ENCODE data around the gene LAYN. TPM values are rescaled to one million over a fixed set of nuclear protein-coding genes. Genes with fewer than 3 reads are reported as not detected.
A peak's percentile ranks its signal among the peaks of the same experiment; 100 is the strongest.

LAYN gene
- total RNA-seq, 1 donor from 2014 or later: 0.98 TPM

DNA sequence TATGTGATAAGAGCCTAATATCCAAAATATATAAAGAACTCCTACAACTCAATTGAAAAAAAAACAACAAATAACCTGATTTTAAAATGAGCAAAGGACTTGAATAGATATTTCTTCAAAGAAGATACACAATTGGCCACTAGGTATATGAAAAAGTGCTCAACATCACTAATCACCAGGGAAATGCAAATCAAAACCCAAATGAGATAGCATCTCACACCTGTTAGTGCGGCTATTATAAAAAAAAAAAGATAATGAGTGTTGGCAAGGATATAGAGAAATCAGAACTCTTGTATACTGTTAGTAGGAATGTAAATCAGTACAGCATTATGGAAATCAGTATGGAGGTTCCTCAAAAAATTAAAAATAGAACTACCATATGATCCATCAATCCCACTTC is 55.8 kb downstream of the LAYN start:
- H3K4me3 Mint-ChIP-seq (ENCODE audit: unreplicated experiment): no peak overlapping the region
- TF ChIP-seq, protein P1, sequence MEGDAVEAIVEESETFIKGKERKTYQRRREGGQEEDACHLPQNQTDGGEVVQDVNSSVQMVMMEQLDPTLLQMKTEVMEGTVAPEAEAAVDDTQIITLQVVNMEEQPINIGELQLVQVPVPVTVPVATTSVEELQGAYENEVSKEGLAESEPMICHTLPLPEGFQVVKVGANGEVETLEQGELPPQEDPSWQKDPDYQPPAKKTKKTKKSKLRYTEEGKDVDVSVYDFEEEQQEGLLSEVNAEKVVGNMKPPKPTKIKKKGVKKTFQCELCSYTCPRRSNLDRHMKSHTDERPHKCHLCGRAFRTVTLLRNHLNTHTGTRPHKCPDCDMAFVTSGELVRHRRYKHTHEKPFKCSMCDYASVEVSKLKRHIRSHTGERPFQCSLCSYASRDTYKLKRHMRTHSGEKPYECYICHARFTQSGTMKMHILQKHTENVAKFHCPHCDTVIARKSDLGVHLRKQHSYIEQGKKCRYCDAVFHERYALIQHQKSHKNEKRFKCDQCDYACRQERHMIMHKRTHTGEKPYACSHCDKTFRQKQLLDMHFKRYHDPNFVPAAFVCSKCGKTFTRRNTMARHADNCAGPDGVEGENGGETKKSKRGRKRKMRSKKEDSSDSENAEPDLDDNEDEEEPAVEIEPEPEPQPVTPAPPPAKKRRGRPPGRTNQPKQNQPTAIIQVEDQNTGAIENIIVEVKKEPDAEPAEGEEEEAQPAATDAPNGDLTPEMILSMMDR (IDR thresholded peaks at IDR 0.05; ENCODE audit: partially characterized antibody, unreplicated experiment): no peak
- H3K4me1 Mint-ChIP-seq (ENCODE audit: low read depth, unreplicated experiment): no peaks in the 10 kb centered on the region
- H3K27ac Mint-ChIP-seq (ENCODE audit: unreplicated experiment): no peak overlapping the region
- H3K36me3 Mint-ChIP-seq (ENCODE audit: unreplicated experiment): no peaks in the 10 kb centered on the region
- peaks cover 5% of the 10 kb centered on the region for H3K27me3 Mint-ChIP-seq (ENCODE audit: unreplicated experiment)
- no peaks in the 10 kb centered on the region for H3K9me3 Mint-ChIP-seq (ENCODE audit: unreplicated experiment)
- no peak for DNase-seq

DNA sequence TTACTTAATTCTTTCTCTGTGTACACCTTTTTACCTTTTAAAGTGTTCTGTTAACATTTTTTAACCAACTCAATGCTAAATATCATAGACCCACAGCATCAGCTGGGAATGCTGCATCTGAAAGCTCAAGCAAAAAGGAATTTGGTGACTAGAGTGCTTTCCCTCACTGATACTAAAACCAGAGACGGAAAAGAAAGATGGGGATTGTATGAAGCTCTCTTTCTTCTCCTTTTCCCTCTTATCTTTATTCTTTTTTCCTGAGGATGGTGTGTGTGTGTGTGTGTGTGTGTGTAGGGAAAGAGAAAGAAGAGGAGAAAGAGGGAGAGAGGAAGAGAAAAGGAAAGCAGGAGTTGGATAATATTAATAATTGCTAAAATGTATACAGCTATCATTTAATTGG is 57.6 kb downstream of the LAYN start:
- Mint-ChIP-seq H3K27me3 (ENCODE audit: unreplicated experiment) (peaks cover 7% of the 10 kb centered on the region), H3K4me1 (ENCODE audit: low read depth, unreplicated experiment) (peaks cover under 1% of the 10 kb centered on the region), H3K27ac (ENCODE audit: unreplicated experiment) (no peak overlapping the region), H3K9me3 (ENCODE audit: unreplicated experiment) (no peaks in the 10 kb centered on the region), H3K36me3 (ENCODE audit: unreplicated experiment) (peaks cover under 1% of the 10 kb centered on the region), H3K4me3 (ENCODE audit: unreplicated experiment) (no peak overlapping the region)
- TF ChIP-seq, protein P1 (IDR thresholded peaks at IDR 0.05; ENCODE audit: partially characterized antibody, unreplicated experiment): no peak
- no peak for DNase-seq

DNA sequence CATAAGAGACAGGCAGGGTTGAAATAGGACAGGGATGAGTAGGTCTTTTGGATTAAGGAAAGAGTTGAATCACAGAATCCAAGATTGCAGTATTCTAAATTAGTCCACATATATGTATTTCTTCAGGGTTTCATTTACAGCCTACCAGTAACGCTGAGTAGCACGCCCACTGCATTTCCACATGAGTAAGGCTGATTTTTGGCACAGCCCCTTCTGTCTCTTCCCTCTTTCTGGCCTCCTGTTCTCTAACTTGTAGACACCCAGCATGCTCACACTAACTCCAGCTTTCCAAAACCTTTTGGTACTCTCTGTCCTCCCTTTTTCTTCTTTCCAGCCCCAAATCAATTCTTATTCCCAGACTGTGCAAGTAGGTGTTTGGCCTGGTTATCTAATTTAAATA is 58.0 kb downstream of the LAYN start:
- TF ChIP-seq, protein P1 (IDR thresholded peaks at IDR 0.05; ENCODE audit: partially characterized antibody, unreplicated experiment): no peak
- Mint-ChIP-seq H3K27me3 (ENCODE audit: unreplicated experiment) (peaks cover 11% of the 10 kb centered on the region), H3K4me3 (ENCODE audit: unreplicated experiment) (no peak overlapping the region), H3K27ac (ENCODE audit: unreplicated experiment) (no peak overlapping the region), H3K36me3 (ENCODE audit: unreplicated experiment) (peaks cover 4% of the 10 kb centered on the region), H3K4me1 (ENCODE audit: low read depth, unreplicated experiment) (peaks cover 5% of the 10 kb centered on the region), H3K9me3 (ENCODE audit: unreplicated experiment) (peaks cover 2% of the 10 kb centered on the region)
- no peak for DNase-seq

DNA sequence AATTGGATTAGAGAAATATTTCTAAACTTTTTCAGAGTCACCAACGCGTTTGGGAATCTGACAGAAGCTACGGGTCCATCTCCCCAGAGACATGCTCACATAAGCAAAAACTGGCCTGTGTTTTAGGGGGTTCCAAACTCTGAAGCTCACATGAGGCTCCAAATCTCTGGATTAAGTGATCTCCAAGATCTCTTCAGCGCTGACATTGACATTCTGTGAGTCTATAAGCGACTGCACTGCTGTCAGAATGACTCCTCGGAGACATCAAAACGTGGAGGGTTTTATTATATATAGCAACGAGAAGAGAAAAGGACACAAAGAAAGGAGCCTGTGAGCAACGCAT is 61.1 kb downstream of the LAYN start:
- peaks cover 12% of the 10 kb centered on the region for H3K4me1 Mint-ChIP-seq (ENCODE audit: low read depth, unreplicated experiment)
- H3K27me3 Mint-ChIP-seq (ENCODE audit: unreplicated experiment): peaks cover 10% of the 10 kb centered on the region
- no peak for DNase-seq
- TF ChIP-seq, protein P1 (IDR thresholded peaks at IDR 0.05; ENCODE audit: partially characterized antibody, unreplicated experiment): no peak
- H3K4me3 Mint-ChIP-seq (ENCODE audit: unreplicated experiment): peak overlapping the region; percentile 86
- H3K9me3 Mint-ChIP-seq (ENCODE audit: unreplicated experiment): peaks cover 6% of the 10 kb centered on the region
- peak overlapping the region; percentile 55 for H3K27ac Mint-ChIP-seq (ENCODE audit: unreplicated experiment)
- peaks cover 4% of the 10 kb centered on the region for H3K36me3 Mint-ChIP-seq (ENCODE audit: unreplicated experiment)

DNA sequence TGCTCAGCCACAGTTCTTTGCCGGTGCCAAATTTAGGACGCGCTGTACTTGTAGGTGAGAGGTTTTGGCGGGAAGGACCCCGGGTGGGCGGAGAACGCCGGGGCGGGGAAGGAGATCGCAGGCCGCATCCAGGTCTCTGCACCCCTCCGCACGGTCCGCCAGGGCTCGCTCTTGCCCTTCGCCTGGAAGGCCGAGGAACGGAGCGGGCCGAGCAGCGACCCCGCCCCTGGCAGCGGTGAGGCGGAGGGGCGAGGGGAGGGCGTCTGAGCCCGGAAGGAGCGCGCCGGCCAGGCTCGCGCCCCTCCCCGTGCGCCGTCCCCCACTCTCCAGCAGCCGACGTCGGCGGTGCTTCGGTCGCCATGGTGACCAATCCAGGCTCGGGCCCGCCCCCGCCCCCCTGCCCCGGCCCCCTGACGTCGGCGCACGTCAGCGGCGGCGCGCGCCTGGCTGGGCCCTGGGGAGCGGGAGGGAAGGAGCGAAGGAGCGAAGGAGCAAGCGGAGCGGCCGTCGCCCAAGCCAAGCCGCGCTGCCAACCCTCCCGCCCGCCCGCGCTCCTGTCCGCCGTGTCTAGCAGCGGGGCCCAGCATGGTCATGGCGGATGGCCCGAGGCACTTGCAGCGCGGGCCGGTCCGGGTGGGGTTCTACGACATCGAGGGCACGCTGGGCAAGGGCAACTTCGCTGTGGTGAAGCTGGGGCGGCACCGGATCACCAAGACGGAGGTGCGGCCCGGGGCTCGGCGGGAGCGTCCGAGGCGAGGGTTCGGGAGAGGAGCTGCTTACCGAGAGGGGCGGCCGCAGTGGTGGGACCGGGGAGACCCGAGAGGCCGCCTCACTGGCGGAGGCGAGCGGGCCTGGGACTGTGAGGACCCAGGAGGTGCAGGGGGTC is 61.7 kb downstream of the LAYN start, which contains the start of gene SIK2:
SIK2 (plus strand) TSS at position 471 of the 886 bp plus-strand sequence; CDS start at position 586, 115 bp downstream.
- H3K36me3 Mint-ChIP-seq (ENCODE audit: unreplicated experiment): peaks cover 4% of the 10 kb centered on the region
- H3K9me3 Mint-ChIP-seq (ENCODE audit: unreplicated experiment): peaks cover 6% of the 10 kb centered on the region
- TF ChIP-seq, protein P1 (IDR thresholded peaks at IDR 0.05; ENCODE audit: partially characterized antibody, unreplicated experiment): peak; percentile 58
- H3K27me3 Mint-ChIP-seq (ENCODE audit: unreplicated experiment): peaks cover 10% of the 10 kb centered on the region
- peaks cover 12% of the 10 kb centered on the region for H3K4me1 Mint-ChIP-seq (ENCODE audit: low read depth, unreplicated experiment)
- peak; percentile 97 for DNase-seq
- peak within 1 kb of the TSS; percentile 96 for H3K4me3 Mint-ChIP-seq (ENCODE audit: unreplicated experiment)
- H3K27ac Mint-ChIP-seq (ENCODE audit: unreplicated experiment): peak within 1 kb of the TSS; percentile 73

All from glutamatergic neuron (in vitro differentiated cells).